GM12891 (cell line): ENCODE results near the gene YOD1.

ENCODE experiments used
- DNase-seq: peaks from one replicate; pipeline ENCODE4 v3.0.0; 2011; ENCODE audit warnings: low spot score; ENCODE audit not compliant: insufficient read length
- FAIRE-seq: peaks from 2 replicates; lab custom pipeline; 2011; peaks lifted over from hg19 to GRCh38; lab: Jason Lieb, UNC
- PAX5 ChIP-seq: IDR thresholded peaks from 2 replicates; pipeline ENCODE4 v1.6.1; 2011; ENCODE audit warnings: low read length, moderate library complexity, mild to moderate bottlenecking; ENCODE audit not compliant: insufficient read depth, severe bottlenecking
- POLR2A ChIP-seq: IDR thresholded peaks from 2 replicates; pipeline ENCODE4 v1.6.1; 2011; ENCODE audit warnings: low read depth, low read length, control low read depth
- POLR2AphosphoS5 ChIP-seq: IDR thresholded peaks from 2 replicates; pipeline ENCODE4 v1.6.1; 2011; ENCODE audit warnings: low read depth, low read length, control low read depth
- POU2F2 ChIP-seq: IDR thresholded peaks from 2 replicates; pipeline ENCODE4 v1.6.1; 2011; ENCODE audit warnings: low read depth, mild to moderate bottlenecking, control low read depth, low read length, moderate library complexity
- SPI1 ChIP-seq: IDR thresholded peaks from 2 replicates; pipeline ENCODE4 v1.6.1; 2011; ENCODE audit warnings: low read depth, low read length, control low read depth
- TAF1 ChIP-seq: IDR thresholded peaks from 2 replicates; pipeline ENCODE4 v1.6.1; 2011; ENCODE audit warnings: low read depth, low read length, control low read depth

Gene YOD1

DNA sequence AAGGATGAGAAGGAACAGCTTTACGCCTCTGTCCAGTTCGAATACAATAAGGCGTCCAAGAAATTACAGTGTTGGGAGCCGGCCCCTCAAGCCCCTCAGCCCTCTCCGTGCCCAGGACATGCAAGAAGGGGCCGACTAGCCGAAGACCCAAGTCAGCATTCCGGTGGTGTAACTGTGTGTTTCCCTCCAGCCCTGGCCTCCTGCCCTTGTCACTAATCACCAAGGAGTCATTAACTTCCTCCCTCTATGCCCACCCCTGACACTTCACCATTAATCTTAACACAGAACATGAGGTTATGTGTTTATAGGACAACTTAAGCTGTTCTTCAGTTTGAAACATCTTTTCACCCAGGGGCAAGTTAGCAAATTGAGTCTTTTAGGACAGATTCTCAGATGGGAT lies 21.2 kb upstream of the YOD1 start:
- no peak for DNase-seq
- no peak for FAIRE-seq
- TF ChIP-seq POLR2A, result no peak
- TF ChIP-seq POU2F2, result no peak
- no peak for TF ChIP-seq TAF1
- TF ChIP-seq PAX5, result no peak
- no peak for TF ChIP-seq POLR2AphosphoS5
- no peak for TF ChIP-seq SPI1

DNA sequence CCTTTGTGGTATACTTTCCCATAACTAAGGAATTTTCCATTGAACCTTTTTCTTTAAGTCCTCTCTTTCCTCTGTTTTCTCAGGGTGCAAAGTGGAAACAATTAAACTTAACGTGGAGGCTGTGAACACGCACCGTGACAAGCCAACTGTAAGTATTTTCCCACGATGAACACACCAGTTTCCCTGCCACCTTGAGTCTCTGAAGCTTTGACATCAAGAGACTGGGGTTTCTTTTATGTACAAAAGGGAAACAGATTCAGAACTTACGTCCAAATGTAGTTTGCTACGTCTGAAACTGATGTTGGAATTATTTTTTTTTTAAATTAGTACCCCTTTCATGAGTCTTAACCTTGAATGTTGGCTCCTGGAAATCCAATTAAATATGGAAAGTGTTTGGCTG lies 20.4 kb upstream of the YOD1 start:
- no peak for FAIRE-seq
- no peak for DNase-seq
- TF ChIP-seq TAF1, result no peak
- no peak for TF ChIP-seq POLR2A
- TF ChIP-seq POLR2AphosphoS5, result no peak
- no peak for TF ChIP-seq POU2F2
- no peak for TF ChIP-seq PAX5
- no peak for TF ChIP-seq SPI1

DNA sequence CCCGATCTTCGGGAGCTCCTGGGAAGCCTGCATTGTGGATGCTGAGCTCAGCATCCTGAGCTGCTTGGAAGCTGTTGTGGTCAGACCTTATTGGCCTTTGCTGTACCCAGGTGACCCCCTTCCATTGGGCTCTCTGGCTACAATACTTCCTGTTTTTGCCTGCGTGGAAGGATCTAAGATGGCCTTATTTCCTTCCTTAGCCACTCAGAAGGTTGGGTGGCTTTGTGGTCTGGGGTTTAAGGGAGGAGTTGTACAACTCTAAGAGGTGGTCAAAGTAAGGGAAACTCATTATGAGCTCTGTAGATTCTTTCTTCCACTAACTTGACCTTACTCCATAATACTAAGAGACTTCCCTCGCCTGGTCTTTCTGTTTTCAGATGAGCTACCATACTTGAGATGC lies 19.8 kb upstream of the YOD1 start:
- no peak for DNase-seq
- FAIRE-seq, result no peak
- TF ChIP-seq POLR2A, result no peak
- no peak for TF ChIP-seq POU2F2
- no peak for TF ChIP-seq TAF1
- TF ChIP-seq POLR2AphosphoS5, result no peak
- TF ChIP-seq SPI1, result no peak
- TF ChIP-seq PAX5, result no peak

DNA sequence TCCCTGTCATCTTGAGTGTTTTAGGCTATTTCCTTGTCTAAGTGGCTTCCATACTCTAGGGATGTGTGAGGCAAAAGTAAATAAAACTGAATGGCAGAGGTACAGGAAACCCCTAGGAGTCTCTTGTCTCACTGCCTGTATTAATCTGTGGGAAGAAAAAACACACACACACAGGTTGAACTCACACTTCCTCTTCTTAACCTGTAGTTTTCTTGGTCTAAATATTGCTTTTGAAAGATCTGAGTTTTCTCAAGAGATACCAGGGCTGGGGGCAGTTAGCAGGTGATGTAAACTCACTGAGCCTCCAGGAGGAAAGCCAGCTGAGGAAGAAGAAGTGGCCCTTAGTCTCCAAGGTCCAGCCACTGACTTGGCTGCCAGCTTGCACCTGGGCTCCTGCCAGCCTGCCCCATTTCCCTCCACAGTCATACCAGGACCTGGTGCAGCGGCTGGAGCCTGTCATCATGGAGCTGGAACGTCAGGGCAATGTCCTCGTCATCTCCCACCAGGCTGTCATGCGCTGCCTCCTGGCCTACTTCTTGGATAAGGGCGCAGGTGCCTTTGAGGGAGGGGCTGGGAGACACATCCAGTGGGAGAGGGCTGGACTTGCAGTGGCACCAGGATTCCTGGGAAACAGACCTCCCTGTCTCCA lies 19.0 kb upstream of the YOD1 start:
- DNase-seq (no peak), FAIRE-seq (peak; percentile 35)
- TF ChIP-seq SPI1, result peak; percentile 92
- no peak for TF ChIP-seq POU2F2
- no peak for TF ChIP-seq POLR2AphosphoS5
- no peak for TF ChIP-seq POLR2A

DNA sequence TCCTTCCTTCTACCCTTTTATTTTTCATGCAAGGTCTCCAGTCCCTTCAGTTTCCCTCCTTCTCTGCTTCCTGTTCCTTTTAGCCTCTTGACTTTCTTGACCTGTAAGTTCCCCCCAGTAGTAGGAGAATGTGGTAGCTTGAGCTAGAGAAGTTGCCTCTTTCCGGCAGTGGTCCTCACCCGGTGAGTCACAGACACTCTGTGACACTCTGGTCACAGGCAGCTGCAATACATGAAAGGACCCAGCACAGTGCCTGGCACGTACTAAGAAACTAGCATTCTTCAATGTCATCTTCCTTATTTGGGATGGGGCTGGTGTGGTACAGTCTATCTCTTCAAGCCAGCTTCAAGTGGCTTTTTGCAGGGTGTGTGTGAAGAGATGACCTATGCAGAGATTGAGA lies 18.1 kb upstream of the YOD1 start:
- FAIRE-seq (no peak), DNase-seq (no peak)
- TF ChIP-seq POLR2A (no peak), TAF1 (no peak), POLR2AphosphoS5 (no peak), POU2F2 (no peak), SPI1 (no peak), PAX5 (no peak)

DNA sequence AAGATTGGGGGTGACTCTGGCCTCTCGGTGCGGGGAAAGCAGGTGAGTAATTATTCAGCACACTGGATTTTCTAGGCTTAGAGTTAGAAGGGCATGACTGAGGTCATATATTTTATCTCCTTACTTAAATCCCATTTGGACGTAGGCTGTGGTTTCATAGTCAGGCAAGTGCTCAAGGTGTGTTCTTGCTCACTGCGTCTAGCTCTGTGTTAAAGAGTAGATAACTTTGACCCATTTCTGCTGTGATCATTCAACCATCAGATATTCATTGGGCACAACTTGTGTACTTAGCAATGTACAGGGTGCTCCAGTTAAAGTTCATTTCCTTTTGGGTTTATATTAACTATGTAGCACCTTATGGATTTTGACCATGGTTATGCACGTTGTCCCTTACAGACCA lies 16.7 kb upstream of the YOD1 start:
- DNase-seq (no peak), FAIRE-seq (no peak)
- TF ChIP-seq TAF1 (no peak), SPI1 (no peak), POU2F2 (no peak), POLR2A (no peak), PAX5 (no peak), POLR2AphosphoS5 (no peak)

DNA sequence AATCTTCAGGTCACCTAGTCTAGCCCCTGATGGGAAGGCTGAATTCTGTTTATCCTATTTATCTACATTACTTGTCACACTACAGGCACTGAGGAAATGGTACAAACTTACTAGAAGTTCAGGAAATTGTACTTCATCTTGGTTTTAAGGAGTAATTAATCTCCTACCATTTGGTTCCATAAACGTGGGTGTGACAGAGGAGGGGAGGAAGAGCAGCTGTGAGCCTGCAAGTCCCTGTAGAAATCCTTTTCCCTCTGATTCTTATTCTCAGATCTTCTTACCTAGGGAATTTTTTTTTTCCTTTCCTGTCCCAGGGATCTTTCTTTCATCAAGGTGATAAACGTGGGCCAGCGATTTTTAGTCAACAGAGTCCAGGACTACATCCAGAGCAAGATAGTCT lies 16.2 kb upstream of the YOD1 start:
- TF ChIP-seq POLR2AphosphoS5 (no peak), TAF1 (no peak)
- FAIRE-seq (no peak), DNase-seq (no peak)

DNA sequence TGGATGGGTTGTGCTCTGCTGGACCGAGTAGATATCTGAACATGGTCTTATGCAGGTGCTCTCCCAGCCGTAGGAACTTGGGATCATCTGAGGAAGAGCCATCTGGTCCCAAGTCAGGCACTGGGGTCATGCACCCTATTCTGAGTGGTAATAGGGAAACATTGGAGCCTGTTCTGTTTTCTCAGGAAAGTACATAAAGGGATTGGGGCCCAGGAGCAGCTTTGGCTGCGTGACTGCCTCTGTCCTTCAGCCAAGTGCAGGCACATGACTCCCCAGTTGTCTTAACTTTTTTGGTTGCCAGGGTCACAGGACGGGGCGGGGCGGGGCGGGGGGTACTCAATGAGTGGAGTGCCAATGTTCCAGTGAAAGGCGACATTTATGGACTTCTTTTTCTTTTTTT lies 13.6 kb upstream of the YOD1 start:
- no peak for FAIRE-seq
- TF ChIP-seq PAX5 (no peak), POLR2A (no peak), POU2F2 (no peak), POLR2AphosphoS5 (no peak)
- DNase-seq, result no peak

DNA sequence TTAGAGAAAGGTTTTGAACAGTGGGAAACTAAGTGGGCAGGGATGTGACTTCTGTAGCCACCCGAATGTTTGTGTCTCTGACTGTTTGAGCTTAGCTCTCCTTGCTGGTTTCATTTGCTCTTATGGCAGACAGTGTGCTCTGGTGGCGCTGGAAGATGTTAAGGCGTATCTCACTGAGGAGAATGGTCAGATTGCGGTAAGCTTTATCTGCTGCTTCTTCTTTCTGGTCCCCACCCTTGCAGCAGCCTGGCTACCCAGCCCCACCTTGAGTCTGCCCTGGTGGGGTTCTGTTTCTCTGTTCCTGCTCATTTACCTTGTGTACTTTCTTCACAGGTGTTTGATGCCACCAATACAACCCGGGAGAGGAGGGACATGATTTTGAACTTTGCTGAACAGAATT lies 12.0 kb upstream of the YOD1 start:
- no peak for TF ChIP-seq POLR2A
- no peak for TF ChIP-seq POU2F2
- TF ChIP-seq TAF1, result no peak
- no peak for TF ChIP-seq PAX5
- FAIRE-seq (no peak), DNase-seq (no peak)

DNA sequence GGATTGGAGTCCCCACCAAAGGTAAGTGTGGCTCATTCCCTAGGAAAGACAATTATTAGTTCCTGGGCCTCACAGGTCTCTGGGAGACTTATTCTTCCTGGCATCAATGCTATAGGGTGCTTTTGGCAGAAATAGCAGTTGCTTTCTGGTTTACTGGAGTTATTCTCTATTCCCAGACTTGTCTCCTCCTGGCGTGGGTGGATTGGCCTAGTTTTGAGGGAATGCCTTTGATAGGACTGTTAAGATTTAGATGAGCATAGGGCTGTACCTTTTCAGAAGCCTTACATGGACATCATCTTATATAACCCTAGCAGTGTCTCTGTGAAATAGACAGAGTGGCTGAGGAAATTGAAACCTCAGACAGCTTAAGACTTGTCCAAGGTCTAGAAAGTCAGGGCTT lies 11.1 kb upstream of the YOD1 start:
- TF ChIP-seq POU2F2, result no peak
- no peak for TF ChIP-seq TAF1
- TF ChIP-seq POLR2A, result no peak
- TF ChIP-seq SPI1, result no peak
- TF ChIP-seq PAX5, result no peak
- TF ChIP-seq POLR2AphosphoS5, result no peak
- no peak for DNase-seq
- FAIRE-seq, result no peak

DNA sequence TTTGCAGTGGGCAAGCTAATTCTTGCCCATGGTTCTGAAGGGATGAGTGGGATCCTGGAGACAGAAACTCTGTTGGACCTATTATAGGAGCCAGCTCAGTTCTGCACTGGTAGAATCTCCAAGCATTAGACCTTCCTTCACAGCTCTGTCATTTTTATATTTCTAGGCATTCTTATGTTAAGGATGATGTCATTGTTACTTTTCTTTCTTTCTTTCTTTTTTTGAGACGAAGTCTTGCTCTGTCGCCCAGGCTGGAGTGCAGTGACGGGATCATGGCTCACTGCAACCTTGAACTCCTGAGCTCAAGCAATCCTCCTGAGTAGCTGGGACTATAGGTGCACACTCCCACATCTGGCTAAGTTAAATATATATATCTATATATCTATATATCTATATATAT lies 9.6 kb upstream of the YOD1 start:
- TF ChIP-seq POLR2AphosphoS5 (no peak), TAF1 (no peak), POU2F2 (no peak), PAX5 (no peak), POLR2A (no peak), SPI1 (no peak)

More for the DNA sequence above, 9.6 kb upstream of the YOD1 start:
- no peak for FAIRE-seq
- no peak for DNase-seq
